HepG2 (cell line): Measurements from ENCODE around the gene BCL2.
"Not testable (repeated sequence)": the region's sequence is repeated elsewhere in the genome, so short reads cannot be mapped to it uniquely, and the experiment has no call there.

Experiments
- EZH2 ChIP-seq: conservative IDR thresholded peaks from 2 replicates; pipeline ENCODE4 v1.6.1; 2012; ENCODE audit warnings: mild to moderate bottlenecking, low read depth, low read length, moderate library complexity
- HNRNPH1 ChIP-seq: fragments of 200-400 bp; formaldehyde crosslinking; optimal IDR thresholded peaks from 2 replicates; pipeline ENCODE3; 2017; ENCODE audit warnings: mild to moderate bottlenecking, low read depth, low read length
- TAF1 ChIP-seq: sonication (generic); formaldehyde crosslinking; IDR thresholded peaks from 2 replicates; pipeline ENCODE4 v1.4.0; 2020; ENCODE audit warnings: missing genetic modification reagents
- TF ChIP-seq, protein P1 (sequence below): IDR thresholded peaks from 2 replicates; pipeline ENCODE4 v1.6.1; 2012; ENCODE audit warnings: inconsistent platforms

DNA sequence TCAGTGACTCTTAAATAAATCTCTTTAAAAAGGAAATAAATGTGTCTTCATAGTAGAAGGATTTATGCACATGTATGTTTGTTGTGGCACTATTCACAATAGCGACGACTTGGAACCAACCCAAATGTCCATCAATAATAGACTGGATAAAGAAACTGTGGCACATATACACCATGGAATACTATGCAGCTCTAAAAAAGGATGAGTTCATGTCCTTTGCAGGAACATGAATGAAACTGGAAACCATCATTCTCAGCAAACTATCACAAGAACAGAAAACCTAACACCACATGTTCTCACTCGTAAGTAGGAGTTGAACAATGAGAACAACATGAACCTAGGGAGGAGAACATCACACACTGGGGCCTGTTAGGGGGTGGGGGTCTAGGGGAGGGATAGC is 118.1 kb downstream of the BCL2 start:
- not testable (repeated sequence) for TF ChIP-seq EZH2; HNRNPH1; TAF1 (CRISPR knock-in tag)
- TF ChIP-seq, protein P1, sequence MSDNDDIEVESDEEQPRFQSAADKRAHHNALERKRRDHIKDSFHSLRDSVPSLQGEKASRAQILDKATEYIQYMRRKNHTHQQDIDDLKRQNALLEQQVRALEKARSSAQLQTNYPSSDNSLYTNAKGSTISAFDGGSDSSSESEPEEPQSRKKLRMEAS = not testable (repeated sequence)
